Amygdala (tissue), 56 donors: Measurements from ENCODE around the gene RHOG.

ENCODE experiments used
- DNase-seq, 56 donors: peaks; one replicate each; lab custom pipeline; 2025; lab: John Stamatoyannopoulos, UW

Gene RHOG

DNA sequence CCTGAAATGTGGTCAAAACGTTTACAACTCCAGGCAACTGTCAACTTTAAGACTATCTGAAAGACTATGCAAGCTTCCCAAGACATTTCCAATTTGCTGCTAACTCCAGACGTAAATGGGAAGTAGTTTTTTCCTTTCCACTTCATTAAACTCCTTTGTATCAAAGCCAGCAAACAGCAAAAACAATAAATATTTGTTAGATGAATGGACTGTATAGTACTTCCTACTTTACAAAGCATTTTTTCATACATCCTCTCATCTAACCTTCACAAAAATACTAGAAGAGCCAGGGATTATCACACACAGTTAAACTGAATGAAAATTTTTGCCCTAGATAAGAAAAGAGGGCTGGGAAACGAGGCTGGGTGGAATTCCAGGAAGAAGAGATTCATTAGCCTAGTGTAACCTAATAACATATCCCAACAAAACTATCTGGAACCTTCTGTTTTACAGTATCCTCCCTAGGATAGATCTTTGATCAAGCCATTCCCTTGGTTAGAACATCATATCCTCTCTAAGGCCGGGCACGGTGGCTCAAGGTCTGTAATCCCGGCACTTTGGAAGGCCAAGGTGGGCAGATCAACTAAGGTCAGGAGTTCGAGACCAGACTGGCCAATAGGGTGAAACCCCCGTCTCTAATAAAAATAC, 53.9 kb downstream of the RHOG start:
- DNase-seq = no peak

DNA sequence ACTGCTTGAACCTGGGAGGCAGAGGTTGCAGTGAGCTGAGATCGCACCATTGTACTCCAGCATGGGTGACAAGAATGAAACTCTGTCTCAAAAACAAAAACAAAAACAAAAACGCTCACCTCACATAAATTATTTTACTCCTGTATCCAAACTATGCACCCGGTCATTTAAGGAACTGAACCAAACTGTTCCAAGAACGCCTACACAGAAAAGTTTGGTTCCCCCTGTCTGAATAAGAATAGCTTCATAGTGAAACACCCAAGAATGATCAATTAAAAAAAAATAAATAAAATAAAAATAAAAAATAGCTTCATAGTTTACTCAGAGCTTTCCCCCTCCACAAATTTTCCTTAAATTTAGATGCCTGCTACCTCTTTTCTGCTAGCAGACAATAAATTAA, 57.1 kb downstream of the RHOG start:
- no peak for DNase-seq

DNA sequence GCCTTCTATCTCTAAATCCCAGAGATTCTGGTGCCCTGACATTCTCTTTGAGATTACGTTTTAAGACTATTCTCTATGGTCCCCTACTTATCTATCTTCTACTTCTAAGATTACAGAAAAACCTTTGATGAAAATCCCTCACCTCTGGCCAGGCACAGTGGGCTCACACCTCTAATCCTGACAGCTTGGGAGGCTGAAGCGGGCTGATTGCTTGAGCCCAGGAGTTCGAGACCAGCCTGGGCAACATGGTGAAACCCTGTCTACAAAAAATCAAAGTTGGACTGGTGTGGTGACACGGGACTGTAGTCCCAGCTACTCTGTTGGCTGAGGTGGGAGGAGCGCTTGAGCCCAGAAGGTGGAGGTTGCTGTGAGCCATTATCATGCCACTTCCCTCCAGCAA, 57.8 kb downstream of the RHOG start:
- DNase-seq = no peak

DNA sequence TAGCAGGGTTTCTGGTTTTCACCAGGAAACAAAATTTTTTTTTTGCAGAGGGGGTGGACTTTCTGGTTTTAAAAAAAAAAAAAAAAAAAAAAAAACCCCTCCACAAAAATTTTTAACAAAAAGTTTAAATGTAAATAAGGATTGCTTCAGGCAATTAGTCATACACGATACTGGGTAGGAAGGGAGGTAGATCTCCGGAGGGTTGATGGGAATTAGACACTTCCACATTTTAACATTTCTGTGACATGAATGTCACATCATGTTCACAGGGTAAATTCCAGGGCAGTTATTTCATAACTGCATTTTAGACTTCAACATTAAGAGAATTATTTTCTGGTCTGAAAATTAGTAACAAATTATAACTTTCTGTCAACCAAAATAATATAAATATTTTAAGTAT, 59.3 kb downstream of the RHOG start:
- no peak for DNase-seq
